ENCODE measurements around the gene VAT1L. TPM values are rescaled to one million over a fixed set of nuclear protein-coding genes. Genes with fewer than 3 reads are reported as not detected.

Gene VAT1L
- total RNA-seq, 6 experiments from 2014 or later = 0.19 to 0.64 (median 0.51) TPM; not detected in 1

DNA sequence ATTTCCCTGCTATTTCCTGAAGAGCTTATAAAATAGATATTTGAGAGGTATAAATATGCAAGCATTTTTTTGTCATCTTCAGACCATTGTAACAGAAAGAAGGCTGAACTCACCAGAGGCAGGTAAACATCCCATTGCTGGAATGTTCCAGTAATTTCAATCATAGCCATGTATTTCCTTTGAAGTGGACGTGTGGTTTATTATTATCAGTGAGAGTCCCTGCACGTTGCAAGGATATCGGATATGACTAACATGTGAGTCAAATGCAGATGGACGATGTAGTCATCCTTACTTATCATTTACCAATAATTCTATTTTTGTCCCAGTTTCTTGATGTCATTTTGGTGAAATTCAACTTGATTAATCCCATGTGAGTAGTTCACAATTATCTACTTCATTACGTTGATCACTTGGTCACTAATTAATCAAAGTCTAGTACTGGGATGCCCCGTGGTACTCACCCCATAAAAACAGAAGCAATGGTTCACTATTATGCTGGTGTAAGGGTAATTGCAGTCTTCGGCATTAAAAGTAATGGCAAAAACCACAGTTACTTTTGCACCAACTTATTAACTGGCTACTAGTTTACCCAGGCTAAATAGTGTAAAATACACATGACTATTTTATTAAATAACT, 89.5 kb downstream of the VAT1L start:
- no peak for TF ChIP-seq POLR2A (IDR thresholded peaks at IDR 0.05)
- no peaks in the 10 kb centered on the region for H3K4me1 ChIP-seq
- DNase-seq = no peak
- WGBS (ENCODE audit: insufficient coverage, low coverage, low lambda C conversion rate, missing lambda C conversion rate) = 56% methylated on average over 7 of the region's 7 CpGs
- H3K4me3 ChIP-seq = no peak overlapping the region
- no peak overlapping the region for H3K27ac ChIP-seq
- intact Hi-C loops (cut with DNase I) = no loop called here
- H3K36me3 ChIP-seq = no peaks in the 10 kb centered on the region
- H3K27me3 ChIP-seq = no peaks in the 10 kb centered on the region
- no peaks in the 10 kb centered on the region for H3K9me3 ChIP-seq
- ATAC-seq = no peak

DNA sequence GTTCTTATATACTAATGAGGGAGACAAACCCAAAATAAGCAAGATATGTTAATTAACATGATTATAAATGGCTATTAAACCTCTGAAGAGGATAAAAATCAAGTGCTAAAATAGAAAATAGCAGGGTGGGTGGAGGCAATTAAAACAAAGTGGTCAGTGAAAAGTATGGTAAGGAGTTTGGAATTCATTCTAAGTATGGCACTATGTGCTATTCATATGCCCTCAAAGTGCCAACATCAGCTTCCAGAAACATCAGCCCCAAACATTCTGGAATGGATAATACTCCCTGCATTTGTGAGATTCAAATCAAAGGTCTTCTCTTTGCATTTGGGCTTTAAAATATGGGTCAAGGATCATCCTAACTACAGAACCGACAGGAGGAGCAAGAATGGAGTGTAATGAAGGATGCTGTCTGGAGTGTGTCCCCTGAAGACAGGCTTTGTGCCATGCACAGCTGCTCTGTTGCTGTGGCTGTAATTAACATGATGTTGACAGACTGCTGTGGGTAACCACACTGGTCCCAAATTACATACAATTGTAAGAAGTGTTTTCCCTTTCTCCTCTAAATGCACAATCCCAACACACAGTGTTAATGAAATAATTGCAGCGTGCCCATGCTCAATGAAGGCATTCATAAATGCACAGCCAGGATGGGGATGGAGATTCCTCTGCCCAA, 93.1 kb downstream of the VAT1L start:
- H3K9me3 ChIP-seq = no peaks in the 10 kb centered on the region
- no peaks in the 10 kb centered on the region for H3K36me3 ChIP-seq
- H3K4me3 ChIP-seq = no peak overlapping the region
- WGBS (ENCODE audit: insufficient coverage, low coverage, low lambda C conversion rate, missing lambda C conversion rate) = 42% methylated on average over 2 of the region's 2 CpGs
- no peak for TF ChIP-seq POLR2A (IDR thresholded peaks at IDR 0.05)
- TF ChIP-seq, protein P1, sequence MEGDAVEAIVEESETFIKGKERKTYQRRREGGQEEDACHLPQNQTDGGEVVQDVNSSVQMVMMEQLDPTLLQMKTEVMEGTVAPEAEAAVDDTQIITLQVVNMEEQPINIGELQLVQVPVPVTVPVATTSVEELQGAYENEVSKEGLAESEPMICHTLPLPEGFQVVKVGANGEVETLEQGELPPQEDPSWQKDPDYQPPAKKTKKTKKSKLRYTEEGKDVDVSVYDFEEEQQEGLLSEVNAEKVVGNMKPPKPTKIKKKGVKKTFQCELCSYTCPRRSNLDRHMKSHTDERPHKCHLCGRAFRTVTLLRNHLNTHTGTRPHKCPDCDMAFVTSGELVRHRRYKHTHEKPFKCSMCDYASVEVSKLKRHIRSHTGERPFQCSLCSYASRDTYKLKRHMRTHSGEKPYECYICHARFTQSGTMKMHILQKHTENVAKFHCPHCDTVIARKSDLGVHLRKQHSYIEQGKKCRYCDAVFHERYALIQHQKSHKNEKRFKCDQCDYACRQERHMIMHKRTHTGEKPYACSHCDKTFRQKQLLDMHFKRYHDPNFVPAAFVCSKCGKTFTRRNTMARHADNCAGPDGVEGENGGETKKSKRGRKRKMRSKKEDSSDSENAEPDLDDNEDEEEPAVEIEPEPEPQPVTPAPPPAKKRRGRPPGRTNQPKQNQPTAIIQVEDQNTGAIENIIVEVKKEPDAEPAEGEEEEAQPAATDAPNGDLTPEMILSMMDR (IDR thresholded peaks at IDR 0.05) = no peak
- H3K4me1 ChIP-seq = no peaks in the 10 kb centered on the region
- intact Hi-C loops (cut with DNase I) = no loop called here
- no peaks in the 10 kb centered on the region for H3K27me3 ChIP-seq
- H3K27ac ChIP-seq = no peak overlapping the region
- no peak for ATAC-seq
- DNase-seq = no peak

DNA sequence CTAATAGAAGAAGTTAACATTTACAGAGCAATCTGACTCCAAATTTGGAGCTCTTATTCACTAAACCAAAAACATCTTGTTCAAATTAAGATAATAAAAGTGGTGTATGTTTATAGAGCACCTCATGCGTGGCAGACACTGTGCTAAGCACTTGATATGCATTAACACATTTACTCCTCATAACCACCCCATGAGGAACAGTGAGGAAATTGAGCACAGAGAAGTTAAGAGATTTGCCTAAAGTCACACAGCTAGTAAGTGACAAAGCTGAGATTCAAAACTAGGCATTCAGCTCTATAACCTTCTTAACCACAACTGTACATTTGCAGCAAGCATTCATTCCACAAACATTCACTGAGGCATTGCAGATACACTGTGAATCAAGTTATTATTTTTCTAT, 94.0 kb downstream of the VAT1L start:
- intact Hi-C loops (cut with DNase I) = no loop called here

DNA sequence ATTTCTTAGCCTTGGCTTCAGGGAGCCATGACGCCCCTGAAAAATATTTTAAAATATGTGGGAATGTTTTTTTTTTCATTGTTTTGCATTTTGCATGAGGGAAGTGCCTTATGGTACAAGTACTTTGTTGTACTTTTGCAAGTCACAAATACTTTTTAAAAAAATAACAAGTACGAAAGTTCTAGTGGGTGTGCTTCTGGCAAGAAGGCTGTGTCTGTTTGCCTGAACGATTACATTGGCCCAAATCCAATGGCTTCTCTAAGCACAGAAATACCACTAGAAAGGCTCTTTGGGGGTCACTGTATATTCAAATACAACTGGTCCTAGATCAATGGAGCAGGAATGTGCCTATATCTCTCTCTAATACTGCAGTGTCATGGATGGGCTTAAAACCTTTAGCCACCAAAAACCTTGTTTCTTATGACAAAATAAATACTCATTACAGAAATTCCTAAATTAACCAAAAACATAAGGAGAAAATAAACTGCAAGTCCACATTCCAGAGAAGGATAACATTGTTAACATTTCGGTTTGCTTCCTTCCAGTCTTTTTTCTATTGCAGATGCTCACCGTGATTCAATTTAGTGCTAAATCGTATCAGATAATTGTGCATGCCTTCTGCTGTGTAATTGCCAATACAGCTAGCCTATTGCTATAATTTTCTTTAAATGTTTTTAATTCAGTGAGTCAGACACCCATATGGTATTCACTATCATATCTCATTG, 97.4 kb downstream of the VAT1L start:
- Histone ChIP-seq H3K9me3 (no peaks in the 10 kb centered on the region), H3K4me1 (no peaks in the 10 kb centered on the region), H3K27me3 (no peaks in the 10 kb centered on the region), H3K4me3 (no peak overlapping the region), H3K27ac (no peak overlapping the region), H3K36me3 (no peaks in the 10 kb centered on the region)
- WGBS (ENCODE audit: insufficient coverage, low coverage, low lambda C conversion rate, missing lambda C conversion rate) = 48% methylated on average over 6 of the region's 6 CpGs
- ATAC-seq = no peak
- no peak for DNase-seq
- TF ChIP-seq POLR2A (IDR thresholded peaks at IDR 0.05) = no peak
- intact Hi-C loops (cut with DNase I) = no loop called here

More for the DNA sequence above, 94.0 kb downstream of the VAT1L start:
- H3K27me3 ChIP-seq = no peaks in the 10 kb centered on the region
- H3K36me3 ChIP-seq = no peaks in the 10 kb centered on the region
- 78% methylated on average over 1 of the region's 1 CpG for WGBS (ENCODE audit: insufficient coverage, low coverage, low lambda C conversion rate, missing lambda C conversion rate)
- DNase-seq (no peak), ATAC-seq (no peak)
- TF ChIP-seq POLR2A (IDR thresholded peaks at IDR 0.05) = no peak
- TF ChIP-seq, protein P1 (IDR thresholded peaks at IDR 0.05) = no peak
- H3K4me1 ChIP-seq = no peaks in the 10 kb centered on the region
- no peaks in the 10 kb centered on the region for H3K9me3 ChIP-seq
- H3K4me3 ChIP-seq = no peak overlapping the region
- H3K27ac ChIP-seq = no peak overlapping the region

- 41% methylated on average over 7 of the region's 7 CpGs for WGBS (ENCODE audit: insufficient coverage, low coverage, low lambda C conversion rate, missing lambda C conversion rate)
- Histone ChIP-seq H3K9me3 (no peaks in the 10 kb centered on the region), H3K4me3 (no peak overlapping the region), H3K27ac (no peak overlapping the region), H3K27me3 (no peaks in the 10 kb centered on the region), H3K36me3 (no peaks in the 10 kb centered on the region), H3K4me1 (peaks cover 0 to 2% (median 0%) of the 10 kb centered on the region in 4 donors)
- ATAC-seq = no peak
- intact Hi-C loops (cut with DNase I) = no loop called here
- TF ChIP-seq POLR2A (IDR thresholded peaks at IDR 0.05) = no peak
- TF ChIP-seq, protein P1 (IDR thresholded peaks at IDR 0.05) = no peak
- no peak for DNase-seq
These were observed 100.5 kb downstream of the VAT1L start for GRCh38 chr16:77888871-77889270.

All from right lobe of liver (tissue), 6 donors.